ENCODE measurements around the gene ARPP19. TPM values are rescaled to one million over a fixed set of nuclear protein-coding genes. Genes with fewer than 3 reads are reported as not detected.
"Not testable (repeated sequence)": the region's sequence is repeated elsewhere in the genome, so short reads cannot be mapped to it uniquely, and the experiment has no call there.

ARPP19 gene
- total RNA-seq, 1 experiment from 2014 or later: 164 TPM

- Histone ChIP-seq H3K9me3 (replicated peaks) (no peaks in the 10 kb centered on the region), H3K4me1 (replicated peaks) (no peaks in the 10 kb centered on the region), H3K4me3 (no peak overlapping the region), H3K36me3 (no peaks in the 10 kb centered on the region), H3K27me3 (replicated peaks) (no peaks in the 10 kb centered on the region), H3K27ac (no peak overlapping the region)
- DNase-seq (ENCODE audit: low read depth in 1 of 2, low spot score in 2 of 2): no peak
These were observed 53.5 kb downstream of the ARPP19 start for GRCh38 chr15:52515343-52515742.

DNA sequence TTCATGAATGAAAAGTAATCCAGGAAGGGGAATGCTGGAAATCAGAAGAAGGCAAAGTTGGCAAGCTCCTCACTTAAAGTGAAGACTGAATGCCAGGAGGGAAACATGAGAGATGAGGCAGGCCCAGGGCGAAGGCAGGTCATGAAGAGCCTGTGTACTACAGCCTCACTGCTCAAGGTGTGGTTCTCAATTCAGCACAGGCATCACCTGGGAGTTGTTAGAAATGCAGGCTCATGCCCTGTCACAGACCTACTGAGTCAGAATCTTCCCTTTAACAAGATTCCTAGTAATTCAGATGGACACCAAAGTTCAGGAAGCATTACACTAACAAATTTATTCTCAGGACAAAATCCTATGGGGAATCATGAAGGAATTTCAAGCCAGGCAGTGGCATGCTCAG lies 54.3 kb downstream of the ARPP19 start:
- no peaks in the 10 kb centered on the region for H3K27me3 ChIP-seq (replicated peaks)
- no peaks in the 10 kb centered on the region for H3K4me1 ChIP-seq (replicated peaks)
- no peak for DNase-seq (ENCODE audit: low read depth in 1 of 2, low spot score in 2 of 2)
- no peak overlapping the region for H3K27ac ChIP-seq
- H3K9me3 ChIP-seq (replicated peaks): no peaks in the 10 kb centered on the region
- H3K4me3 ChIP-seq: no peak overlapping the region
- no peaks in the 10 kb centered on the region for H3K36me3 ChIP-seq

DNA sequence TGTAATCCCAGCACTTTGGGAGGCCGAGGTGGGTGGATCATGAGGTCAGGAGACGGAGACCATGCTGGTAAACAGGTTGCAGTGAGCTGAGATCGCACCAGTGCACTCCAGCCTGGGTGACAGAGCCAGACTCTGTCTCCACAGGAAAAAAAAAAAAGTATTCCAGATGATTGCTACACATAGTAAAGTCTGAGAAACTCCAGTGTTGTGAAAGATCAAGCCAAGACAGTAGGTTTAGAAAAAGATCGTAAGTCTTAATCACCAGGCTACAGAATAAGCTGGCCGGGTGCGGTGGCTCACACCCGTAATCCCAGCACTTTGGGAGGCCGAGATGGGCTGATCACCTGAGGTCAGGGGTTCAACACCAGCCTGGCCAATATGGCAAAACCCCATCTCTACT lies 56.0 kb downstream of the ARPP19 start:
- H3K27me3 ChIP-seq (replicated peaks); H3K4me3 ChIP-seq; H3K27ac ChIP-seq: not testable (repeated sequence)

DNA sequence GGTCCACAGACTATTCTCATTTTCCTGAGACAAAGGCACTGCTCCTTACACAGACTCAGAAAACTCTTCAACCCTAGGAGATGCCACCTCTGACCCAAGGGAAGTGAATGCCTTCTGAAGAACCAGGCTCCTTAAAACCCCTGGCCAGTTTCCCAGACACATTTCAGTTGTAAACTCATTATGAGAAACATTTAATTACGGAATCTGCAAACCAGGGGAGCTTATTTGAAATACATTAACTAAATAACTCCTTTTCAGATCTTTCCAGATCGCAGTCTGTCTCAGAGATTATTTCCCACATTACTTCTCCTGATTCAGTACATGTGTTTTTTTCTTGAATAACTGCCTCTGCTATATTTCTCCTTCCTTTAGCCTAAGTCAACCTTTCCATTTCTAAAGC lies 57.7 kb downstream of the ARPP19 start:
- DNase-seq (ENCODE audit: low read depth in 1 of 2, low spot score in 2 of 2): no peak
- Histone ChIP-seq H3K27me3 (replicated peaks) (no peaks in the 10 kb centered on the region), H3K4me1 (replicated peaks) (no peaks in the 10 kb centered on the region), H3K36me3 (no peaks in the 10 kb centered on the region), H3K27ac (no peak overlapping the region), H3K9me3 (replicated peaks) (no peaks in the 10 kb centered on the region), H3K4me3 (no peak overlapping the region)

More for the DNA sequence above, 56.0 kb downstream of the ARPP19 start:
- not testable (repeated sequence) for DNase-seq (ENCODE audit: low read depth in 1 of 2, low spot score in 2 of 2); H3K9me3 ChIP-seq (replicated peaks); H3K4me1 ChIP-seq (replicated peaks); H3K36me3 ChIP-seq

- H3K4me3 ChIP-seq: no peak overlapping the region
- no peak for DNase-seq (ENCODE audit: low read depth in 1 of 2, low spot score in 2 of 2)
- H3K27ac ChIP-seq: no peak overlapping the region
- H3K36me3 ChIP-seq: no peaks in the 10 kb centered on the region
- H3K4me1 ChIP-seq (replicated peaks): no peaks in the 10 kb centered on the region
- H3K9me3 ChIP-seq (replicated peaks): no peaks in the 10 kb centered on the region
- H3K27me3 ChIP-seq (replicated peaks): no peaks in the 10 kb centered on the region
These were observed 59.2 kb downstream of the ARPP19 start for GRCh38 chr15:52509500-52510245.

DNA sequence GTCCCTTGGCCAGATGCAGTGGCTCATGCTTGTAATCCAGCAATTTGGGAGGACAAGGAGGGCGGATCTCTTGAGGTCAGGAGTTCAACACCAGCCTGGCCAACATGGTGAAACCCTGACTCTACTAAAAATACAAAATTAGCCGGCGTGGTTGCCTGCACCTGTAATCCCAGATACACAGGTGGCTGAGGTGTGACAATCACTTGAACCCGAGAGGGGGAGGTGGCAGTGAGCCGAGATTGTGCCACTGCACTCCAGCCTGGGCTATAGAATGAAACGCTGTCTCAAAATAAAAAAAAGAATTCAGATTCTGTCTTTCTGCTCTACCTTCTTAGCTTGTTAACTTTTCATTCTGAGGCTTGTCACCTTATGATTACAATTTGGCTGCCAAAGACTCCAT lies 62.3 kb downstream of the ARPP19 start:
- no peak for DNase-seq (ENCODE audit: low read depth in 1 of 2, low spot score in 2 of 2)
- H3K9me3 ChIP-seq (replicated peaks): no peaks in the 10 kb centered on the region
- H3K27ac ChIP-seq: no peak overlapping the region
- no peaks in the 10 kb centered on the region for H3K36me3 ChIP-seq
- H3K27me3 ChIP-seq (replicated peaks): no peaks in the 10 kb centered on the region
- H3K4me1 ChIP-seq (replicated peaks): no peaks in the 10 kb centered on the region
- H3K4me3 ChIP-seq: no peak overlapping the region

- H3K27me3 ChIP-seq (replicated peaks): no peaks in the 10 kb centered on the region
- no peak overlapping the region for H3K27ac ChIP-seq
- H3K9me3 ChIP-seq (replicated peaks): no peaks in the 10 kb centered on the region
- H3K4me1 ChIP-seq (replicated peaks): no peaks in the 10 kb centered on the region
- no peak overlapping the region for H3K4me3 ChIP-seq
- H3K36me3 ChIP-seq: no peaks in the 10 kb centered on the region
- no peak for DNase-seq (ENCODE audit: low read depth in 1 of 2, low spot score in 2 of 2)
These were observed 63.7 kb downstream of the ARPP19 start for GRCh38 chr15:52505151-52505550.

- Histone ChIP-seq H3K4me1 (replicated peaks) (no peaks in the 10 kb centered on the region), H3K27ac (no peak overlapping the region)
- DNase-seq (ENCODE audit: low read depth in 1 of 2, low spot score in 2 of 2): no peak
These were observed 64.9 kb downstream of the ARPP19 start for GRCh38 chr15:52503788-52504496.

DNA sequence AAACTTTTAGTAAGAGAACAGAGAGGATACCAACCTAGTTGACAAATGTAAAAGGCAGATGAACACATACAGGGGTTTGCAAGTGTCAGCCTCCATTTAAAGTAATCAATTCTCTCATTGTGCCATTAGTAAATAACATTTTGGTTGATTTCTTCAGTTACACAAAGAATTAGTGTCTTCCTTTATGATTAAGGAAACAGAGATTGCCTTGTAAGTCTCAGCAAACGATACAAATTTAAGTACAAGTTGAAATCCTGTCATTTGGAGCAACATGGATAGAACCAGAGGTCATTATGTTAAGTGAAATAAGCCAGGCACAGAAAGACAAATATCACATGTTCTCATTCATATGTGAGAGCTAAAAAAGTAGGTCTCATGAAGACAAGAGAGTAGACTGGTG lies 66.2 kb downstream of the ARPP19 start:
- no peaks in the 10 kb centered on the region for H3K4me1 ChIP-seq (replicated peaks)
- H3K36me3 ChIP-seq: no peaks in the 10 kb centered on the region

More at GRCh38 chr15:52503788-52504496, 64.9 kb downstream of the ARPP19 start:
- Histone ChIP-seq H3K4me3 (no peak overlapping the region), H3K36me3 (no peaks in the 10 kb centered on the region), H3K27me3 (replicated peaks) (no peaks in the 10 kb centered on the region), H3K9me3 (replicated peaks) (no peaks in the 10 kb centered on the region)

DNA sequence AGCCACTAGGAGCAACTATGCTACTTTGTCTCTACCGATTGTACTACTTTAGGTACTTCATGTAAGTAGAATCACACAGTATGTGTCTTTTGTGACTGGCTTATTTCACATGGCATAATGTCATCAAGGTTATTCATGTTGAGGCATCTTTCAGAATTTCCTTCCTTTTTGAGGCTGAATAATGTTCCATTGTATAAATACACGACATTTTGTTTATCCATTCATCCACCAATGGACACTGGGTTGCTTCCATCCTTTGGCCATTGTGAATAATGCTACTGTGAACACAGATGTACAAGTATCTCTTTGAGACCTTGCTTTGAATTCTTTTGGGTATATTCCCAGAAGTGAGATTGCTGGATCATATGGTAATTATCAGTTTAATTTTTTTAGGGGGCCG lies 69.3 kb downstream of the ARPP19 start:
- Histone ChIP-seq H3K9me3 (replicated peaks) (no peaks in the 10 kb centered on the region), H3K4me1 (replicated peaks) (peaks cover 6% of the 10 kb centered on the region; the same call in 1 of the 2 replicates), H3K36me3 (no peaks in the 10 kb centered on the region), H3K4me3 (no peak overlapping the region), H3K27me3 (replicated peaks) (no peaks in the 10 kb centered on the region), H3K27ac (no peak overlapping the region)
- DNase-seq (ENCODE audit: low read depth in 1 of 2, low spot score in 2 of 2): no peak

More for the DNA sequence above, 66.2 kb downstream of the ARPP19 start:
- no peak overlapping the region for H3K27ac ChIP-seq
- H3K27me3 ChIP-seq (replicated peaks): no peaks in the 10 kb centered on the region
- no peak overlapping the region for H3K4me3 ChIP-seq
- DNase-seq (ENCODE audit: low read depth in 1 of 2, low spot score in 2 of 2): no peak
- no peaks in the 10 kb centered on the region for H3K9me3 ChIP-seq (replicated peaks)

DNA sequence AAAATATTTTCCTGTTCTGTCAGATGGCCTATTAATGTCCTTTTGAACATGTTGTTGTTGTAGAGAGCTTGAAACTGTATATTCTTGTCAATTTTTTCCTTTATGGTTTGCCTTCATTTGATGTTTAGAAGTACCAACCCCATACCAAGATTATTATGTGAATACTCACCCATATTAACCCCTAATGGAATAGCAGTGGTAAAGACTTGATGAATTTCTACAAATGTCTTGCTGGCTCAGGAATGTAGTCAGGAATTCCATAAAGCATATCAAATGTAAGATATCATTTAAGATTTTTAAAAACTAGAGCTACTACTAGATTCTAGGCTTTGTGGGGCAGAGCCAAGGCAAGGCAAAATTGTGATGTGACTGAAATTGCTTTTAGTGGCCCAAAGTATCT lies 70.1 kb downstream of the ARPP19 start:
- no peak for DNase-seq (ENCODE audit: low read depth in 1 of 2, low spot score in 2 of 2)

More for the DNA sequence above, 70.1 kb downstream of the ARPP19 start:
- Histone ChIP-seq H3K27ac (no peak overlapping the region), H3K9me3 (replicated peaks) (no peaks in the 10 kb centered on the region), H3K27me3 (replicated peaks) (no peaks in the 10 kb centered on the region), H3K36me3 (no peaks in the 10 kb centered on the region), H3K4me3 (no peak overlapping the region), H3K4me1 (replicated peaks) (peaks cover 10% of the 10 kb centered on the region; the same call in 1 of the 2 replicates)

Other genes with a start within 250 kb of the ARPP19 start
- gene MYO5A, start 40.1 kb downstream of the ARPP19 start, total RNA-seq (2014; rRNA removed; shearing (Covaris generic)): 23.2 and 36.3 TPM in 2 replicates
- gene ATOSA, start 110.4 kb upstream of the ARPP19 start, total RNA-seq (2014; rRNA removed; shearing (Covaris generic)): 2.0 and 4.0 TPM in 2 replicates
- gene ONECUT1, start 221.3 kb upstream of the ARPP19 start, total RNA-seq (2014; rRNA removed; shearing (Covaris generic)): not detected in 2 replicates

Measured in SJSA1 (cell line).